ENCODE results near the gene EPPIN. TPM values are rescaled to one million over a fixed set of nuclear protein-coding genes. Genes with fewer than 3 reads are reported as not detected.

The EPPIN gene
- total RNA-seq, 1 donor from 2014 or later: not detected

DNA sequence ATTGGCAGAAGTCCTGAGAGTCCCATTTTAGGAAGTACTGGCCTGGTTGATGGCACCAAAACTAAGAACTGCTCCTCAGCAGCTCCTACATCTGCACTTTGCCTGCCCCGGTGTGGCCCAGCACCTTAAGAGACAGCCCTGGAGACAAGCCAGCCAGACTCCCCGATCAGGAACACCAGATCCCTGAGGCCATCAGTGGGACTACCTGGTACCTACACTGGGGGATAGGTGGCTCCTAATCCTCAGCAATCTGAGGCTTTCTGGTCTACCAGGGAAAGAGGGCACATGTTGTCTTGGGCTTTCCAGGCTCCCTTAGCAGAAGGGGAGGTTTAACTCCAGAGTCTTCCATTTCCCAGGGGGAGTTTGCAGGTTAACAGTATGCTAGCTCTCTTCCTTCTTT is 7.8 kb downstream of the EPPIN start, which contains the start of gene WFDC6:
TSS of gene WFDC6 (minus strand) at position 101 of the 400 bp plus-strand sequence. CDS start at position 26, 75 bp downstream.
- DNase-seq (ENCODE audit: low spot score) (no peak), ATAC-seq (no peak)

DNA sequence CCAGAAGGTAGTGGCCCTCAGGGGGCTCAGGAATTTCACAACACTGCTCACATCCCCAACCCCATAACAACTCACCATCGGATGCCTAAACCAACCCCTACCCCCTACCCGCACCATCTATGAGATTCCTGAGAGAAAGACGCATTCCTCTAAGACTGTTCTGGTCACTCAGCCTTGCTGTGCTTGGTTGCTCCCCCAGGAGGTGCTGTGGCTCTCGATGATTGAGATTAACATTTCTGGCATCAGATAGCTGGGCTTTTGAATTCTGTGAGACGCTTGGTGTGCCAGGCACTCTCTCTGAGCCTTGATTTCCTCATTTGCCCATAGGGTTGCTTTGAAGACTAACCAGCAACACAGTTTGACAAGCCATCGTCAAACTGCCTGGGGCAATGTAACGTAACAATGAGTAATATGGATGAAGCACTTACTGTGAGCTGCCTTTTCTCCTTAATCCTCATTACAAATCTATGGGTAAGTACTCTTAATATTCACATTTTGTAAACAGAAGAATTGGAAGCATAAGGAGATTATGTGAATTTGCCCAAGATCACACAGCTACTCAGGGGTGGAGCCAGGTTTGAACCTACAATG is 8.9 kb downstream of the EPPIN start:
- ATAC-seq: no peak

DNA sequence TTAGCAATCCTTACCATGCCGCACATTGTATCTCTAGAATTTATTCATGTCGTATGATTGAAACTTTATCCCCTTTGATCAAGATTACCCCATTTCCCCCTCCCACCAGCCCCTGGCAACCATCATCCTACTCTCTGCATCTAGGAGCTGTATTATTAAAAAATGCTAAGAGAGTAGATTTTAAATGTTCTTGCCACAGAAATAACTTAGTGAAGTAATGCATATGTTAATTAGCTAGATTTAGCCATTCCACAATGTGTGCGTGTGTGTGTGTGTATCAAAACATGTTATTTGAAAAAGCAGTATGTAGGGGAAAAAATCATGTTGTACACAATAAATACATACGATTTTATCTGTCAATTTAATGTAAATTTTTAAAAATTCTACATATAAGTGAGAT is 19.9 kb downstream of the EPPIN start:
- no peak for ATAC-seq
- no peak for DNase-seq (ENCODE audit: low spot score)

More for the DNA sequence above, 8.9 kb downstream of the EPPIN start:
- no peak for DNase-seq (ENCODE audit: low spot score)

DNA sequence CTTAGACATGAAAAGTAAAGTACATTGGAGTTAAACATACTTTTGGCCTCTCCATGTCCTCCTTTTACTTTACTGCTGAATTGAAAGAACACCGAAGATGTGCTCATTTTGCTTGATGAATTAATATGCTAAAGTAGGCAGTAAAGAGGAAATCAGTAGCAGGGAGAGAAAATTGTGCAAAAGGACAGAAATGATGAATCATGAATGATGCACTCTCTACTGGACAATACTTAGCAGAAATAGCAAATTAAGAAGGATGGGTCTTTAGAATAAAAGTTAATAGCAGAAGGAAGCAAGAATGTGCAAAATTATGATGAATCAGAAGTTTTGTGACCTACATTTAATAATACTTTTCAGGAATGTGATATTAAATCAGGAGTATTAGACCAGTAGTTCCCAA is 23.4 kb downstream of the EPPIN start:
- DNase-seq (ENCODE audit: low spot score): no peak
- ATAC-seq: no peak

DNA sequence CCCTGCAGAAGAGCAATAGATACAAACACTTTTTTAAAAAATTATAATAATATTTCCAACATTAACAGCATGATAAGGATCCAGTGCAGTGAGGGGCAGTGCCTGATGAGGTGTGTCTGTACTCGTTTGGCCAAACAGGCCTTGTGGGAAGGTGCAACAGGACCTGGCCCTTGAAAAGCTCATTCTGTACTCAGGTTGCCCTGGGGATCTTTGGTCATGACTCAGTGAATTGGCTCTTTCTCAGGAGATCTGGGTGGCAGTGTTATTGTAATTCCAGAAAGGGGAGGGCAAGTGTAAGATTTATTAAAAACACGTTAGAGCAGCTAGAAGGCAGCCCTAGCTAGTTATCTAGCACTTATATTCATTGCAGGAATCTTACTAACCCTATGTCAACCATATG is 28.9 kb downstream of the EPPIN start:
- ATAC-seq: no peak
- no peak for DNase-seq (ENCODE audit: low spot score)

DNA sequence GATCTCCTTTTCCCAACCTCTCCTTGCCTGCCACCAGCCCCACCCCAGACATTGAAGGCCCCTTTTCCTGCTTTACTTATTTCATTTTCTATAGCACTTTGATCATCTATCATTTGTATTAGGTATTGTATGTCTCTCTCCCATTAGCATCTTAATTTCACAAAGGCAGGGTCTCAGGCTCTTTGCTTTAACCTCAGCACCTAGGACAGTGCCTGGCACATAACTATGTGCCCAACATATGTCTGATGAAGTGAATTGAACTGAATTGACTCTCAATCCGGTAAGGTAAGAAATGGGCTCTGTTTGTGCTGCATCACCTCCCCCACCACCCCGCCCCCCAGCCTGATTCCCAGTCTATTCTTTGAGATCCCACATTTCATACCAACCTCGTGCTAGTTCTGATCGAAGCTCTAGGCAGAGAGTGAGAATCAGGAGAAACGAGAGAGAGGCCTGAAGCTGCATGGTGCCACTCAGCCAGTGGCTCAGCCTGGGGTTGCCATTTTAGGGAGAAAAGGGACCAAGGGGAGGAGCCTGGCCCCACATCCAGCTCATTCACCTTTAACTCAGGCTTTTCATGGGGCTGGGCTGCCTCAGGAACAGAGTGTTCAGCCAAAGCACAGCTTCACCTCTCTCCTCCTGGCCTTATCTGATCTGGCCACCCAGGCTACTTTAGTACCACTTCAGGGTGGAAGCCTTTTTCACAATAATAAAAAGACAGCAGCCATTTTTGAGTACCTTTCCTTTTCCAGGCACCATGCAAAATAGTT is 31.9 kb downstream of the EPPIN start, which contains the start of gene SPINT3:
TSS of gene SPINT3 (minus strand) at position 476 of the 767 bp plus-strand sequence. CDS start at position 462, 14 bp downstream.
- ATAC-seq (peak; percentile 66), DNase-seq (ENCODE audit: low spot score) (peak; percentile 50)

DNA sequence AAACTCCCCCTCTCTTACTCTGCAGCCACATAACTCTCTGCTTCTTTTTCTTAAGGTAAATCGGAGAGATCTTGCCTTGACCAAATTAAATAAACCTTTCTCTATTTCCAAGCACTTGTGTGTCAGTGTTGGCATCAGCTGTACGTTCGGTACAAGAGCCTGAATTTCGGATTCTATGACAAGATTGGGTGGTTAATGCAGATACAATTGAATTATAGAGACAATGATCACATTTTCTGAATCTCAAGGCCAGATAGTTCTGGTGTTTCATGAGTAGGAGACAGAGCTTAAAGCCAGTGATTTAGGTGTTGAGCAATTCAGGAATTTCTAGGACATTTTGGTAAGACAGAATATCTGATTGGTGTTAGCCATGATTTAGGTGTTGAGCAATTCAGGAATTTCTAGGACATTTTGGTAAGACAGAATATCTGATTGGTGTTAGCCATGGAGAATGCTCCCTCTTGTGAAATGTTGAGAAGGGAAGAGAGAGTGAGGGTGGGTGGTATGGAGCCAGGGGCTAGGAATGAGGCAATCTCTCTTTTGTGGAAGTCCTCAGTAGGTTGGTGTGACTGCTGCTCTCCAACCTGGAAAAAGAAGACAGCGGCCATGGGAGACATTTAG is 36.8 kb downstream of the EPPIN start:
- no peak for DNase-seq (ENCODE audit: low spot score)
- ATAC-seq: peak; percentile 26

DNA sequence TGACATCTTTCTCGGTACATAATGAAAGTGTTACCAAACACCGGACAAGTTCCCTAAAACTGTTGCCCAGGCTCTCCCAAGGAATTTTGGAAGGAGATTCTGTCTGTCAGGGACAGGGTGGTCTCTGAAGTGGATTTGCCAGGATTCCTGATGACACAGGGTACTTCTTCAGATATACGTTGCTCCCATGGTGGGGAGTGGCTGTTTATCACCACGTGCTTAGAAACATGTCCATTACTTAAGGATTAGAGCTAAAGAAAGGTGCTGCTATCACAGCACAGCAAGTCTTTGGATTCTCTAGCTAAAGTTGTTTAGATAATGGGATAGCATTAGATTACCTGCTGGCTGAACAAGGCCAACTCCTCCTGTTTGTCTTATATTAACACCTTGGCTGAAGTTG is 38.1 kb downstream of the EPPIN start:
- ATAC-seq: no peak
- no peak for DNase-seq (ENCODE audit: low spot score)

DNA sequence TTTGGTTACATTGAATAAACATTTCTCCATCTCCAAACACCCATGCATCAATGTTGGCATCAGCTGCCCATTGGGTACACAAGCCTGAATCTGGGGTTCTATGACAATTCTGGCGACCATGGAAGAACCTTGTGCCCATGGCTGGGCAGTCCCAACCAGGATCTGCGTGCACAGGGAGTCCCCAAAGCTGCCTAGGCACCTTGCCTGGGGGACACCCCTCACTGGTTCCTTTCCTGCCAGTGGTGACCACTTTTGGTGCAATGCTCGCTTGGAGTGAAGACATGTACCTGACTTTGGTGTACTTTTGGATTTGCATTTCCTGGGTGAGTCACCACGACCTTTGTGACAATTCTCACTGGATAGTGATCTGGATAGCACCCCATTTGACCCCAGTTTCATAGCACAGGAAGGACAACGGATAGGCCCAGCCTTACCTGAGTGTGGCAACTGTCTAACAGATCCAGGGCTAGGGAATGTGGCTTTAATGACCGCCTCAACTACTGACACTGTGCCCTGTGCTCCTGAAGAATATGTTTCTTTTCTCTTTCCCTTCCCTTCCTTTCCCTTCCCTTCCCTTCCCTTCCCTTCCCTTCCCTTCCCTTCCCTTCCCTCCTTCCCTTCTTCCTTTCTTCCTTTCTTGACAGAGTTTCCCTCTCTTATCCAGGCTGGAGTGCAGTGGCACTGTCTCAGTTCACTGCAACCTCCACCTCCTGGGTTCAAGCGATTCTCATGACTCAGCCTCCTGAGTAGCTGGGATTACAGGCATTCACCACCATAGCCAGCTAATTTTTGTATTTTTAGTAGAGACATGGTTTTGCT is 38.9 kb downstream of the EPPIN start:
- ATAC-seq (no peak), DNase-seq (ENCODE audit: low spot score) (no peak)

DNA sequence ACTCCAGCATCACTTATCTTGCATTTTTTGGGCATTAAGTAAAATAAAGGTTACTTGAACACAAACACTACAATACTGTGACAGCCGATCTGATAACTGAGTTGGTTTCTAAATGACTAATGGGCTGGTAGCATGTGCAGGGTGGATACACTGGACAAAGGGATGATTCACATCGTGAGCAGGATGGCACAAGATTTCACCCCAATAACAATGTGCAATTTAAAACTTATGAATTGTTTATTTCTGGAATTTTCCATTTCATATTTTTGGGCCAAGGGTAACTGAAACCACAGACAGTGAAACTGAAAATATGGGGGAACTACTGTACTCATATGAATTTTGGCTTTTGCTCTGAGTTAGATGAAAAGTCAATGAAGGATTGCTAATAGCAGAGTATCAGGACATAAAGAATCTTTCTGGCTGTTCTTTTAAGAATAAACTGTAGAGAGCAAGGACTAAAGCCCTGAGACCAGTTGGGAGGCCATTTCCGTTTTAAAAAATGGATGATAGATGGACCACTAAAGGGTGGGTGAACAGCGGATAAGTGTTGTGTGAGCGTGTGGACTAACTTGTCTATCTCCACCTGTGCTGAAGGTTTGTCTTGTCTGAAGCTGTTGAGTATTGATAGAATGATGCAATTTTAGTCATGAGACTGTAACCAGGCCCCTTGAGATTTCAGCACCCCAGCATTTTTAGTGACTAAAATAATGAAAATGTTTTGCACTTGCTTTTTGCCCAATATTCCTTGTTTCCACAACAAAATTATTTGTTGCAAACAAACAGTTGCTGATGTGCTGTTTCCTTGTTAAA is 40.0 kb downstream of the EPPIN start:
- ATAC-seq (no peak), DNase-seq (ENCODE audit: low spot score) (no peak)

DNA sequence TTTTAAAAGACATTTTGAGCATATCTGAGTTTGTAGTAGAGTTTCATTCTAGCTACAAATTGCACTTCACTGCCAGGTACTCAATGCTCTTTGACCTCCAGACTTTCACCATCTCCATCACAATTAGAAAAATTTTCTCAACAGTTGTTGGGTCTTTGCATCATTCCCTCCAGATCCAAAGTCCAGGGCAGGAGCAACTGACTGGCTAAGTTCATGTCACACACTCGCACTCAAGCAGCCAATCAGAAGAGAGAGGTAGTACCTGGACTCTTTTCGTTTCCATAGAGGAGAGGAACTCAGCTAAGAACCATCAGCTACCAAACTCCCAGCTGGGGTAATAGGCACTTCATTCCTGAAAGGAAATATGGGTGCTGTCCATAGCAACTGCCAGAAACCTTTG is 40.8 kb downstream of the EPPIN start:
- peak; percentile 58 for ATAC-seq
- DNase-seq (ENCODE audit: low spot score): peak; percentile 48

DNA sequence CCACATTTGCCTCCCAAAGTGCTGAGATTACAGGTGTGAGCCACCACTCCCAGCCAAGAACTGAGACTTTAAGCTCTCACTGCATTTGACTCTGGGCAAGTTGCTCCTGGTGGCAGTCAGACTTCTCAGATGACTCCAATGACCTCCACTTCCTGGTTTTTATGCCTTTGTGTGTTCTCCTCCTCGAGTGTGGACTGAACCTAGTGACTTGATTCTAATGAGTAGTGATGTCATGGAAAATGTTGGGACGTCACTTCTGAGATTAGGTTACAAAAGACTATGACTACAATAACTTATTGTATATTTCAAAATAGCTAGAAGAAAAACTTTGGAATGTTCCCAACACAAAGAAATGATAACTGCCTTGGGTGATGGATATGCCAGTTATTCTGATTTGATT is 43.8 kb downstream of the EPPIN start:
- ATAC-seq (no peak), DNase-seq (ENCODE audit: low spot score) (no peak)

DNA sequence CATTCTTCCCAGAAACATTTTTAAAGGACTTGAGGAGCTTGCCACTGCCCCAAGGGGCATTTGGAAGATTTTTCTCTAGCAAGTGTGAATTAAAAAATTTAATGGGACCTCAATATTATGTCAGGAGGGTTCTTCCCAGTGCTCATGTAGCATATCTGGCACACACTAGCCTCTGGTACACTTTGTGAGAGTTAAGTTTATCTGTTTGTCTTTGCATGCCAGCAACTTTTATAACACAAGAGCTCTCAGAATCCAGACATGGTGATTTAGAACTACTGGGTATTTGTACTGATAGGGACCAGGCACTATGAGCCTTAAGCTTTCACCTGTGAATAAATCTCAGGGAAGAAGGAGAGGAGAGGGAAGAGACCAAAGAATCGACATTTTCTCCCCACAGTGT is 44.6 kb downstream of the EPPIN start:
- DNase-seq (ENCODE audit: low spot score) (no peak), ATAC-seq (no peak)

DNA sequence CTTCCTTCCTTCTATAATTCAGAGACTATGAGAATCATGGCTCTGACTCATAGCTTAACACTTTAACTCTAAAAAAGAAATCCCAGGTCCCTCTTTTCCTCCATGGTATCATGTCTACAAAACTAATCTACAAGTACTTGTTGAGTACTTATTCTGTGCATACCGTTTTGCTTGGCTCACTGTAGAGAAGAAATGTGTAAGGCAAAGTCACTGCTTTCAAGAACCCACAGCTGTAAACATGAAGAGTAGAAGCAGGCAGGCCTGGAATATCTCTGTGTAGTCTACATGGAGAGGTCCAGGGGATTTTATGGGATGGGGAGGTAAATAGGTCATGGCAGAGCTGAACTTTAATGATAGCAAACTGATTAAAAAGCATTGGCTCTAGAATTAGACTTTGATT is 45.6 kb downstream of the EPPIN start:
- DNase-seq (ENCODE audit: low spot score) (no peak), ATAC-seq (no peak)

DNA sequence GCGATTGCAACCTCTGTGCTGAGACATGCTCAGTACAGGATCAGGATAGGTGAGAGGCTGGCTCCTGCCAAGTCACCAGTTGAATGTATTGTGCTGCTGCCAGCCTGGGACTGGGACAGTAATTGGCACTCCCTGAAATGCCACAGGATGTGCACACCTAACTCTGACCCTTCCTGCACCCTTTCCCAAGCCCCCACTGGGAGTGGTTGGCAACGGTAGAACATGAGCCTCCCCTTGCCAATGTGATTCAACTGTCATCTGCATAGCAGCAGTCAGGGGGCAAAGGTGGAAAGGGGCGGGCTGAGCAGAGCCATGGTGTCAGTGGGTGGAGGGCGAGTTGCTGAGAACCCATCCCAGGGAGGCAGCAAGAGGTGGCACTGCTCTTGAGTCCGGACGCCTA is 47.2 kb downstream of the EPPIN start:
- DNase-seq (ENCODE audit: low spot score): peak; percentile 82
- ATAC-seq: peak; percentile 88

DNA sequence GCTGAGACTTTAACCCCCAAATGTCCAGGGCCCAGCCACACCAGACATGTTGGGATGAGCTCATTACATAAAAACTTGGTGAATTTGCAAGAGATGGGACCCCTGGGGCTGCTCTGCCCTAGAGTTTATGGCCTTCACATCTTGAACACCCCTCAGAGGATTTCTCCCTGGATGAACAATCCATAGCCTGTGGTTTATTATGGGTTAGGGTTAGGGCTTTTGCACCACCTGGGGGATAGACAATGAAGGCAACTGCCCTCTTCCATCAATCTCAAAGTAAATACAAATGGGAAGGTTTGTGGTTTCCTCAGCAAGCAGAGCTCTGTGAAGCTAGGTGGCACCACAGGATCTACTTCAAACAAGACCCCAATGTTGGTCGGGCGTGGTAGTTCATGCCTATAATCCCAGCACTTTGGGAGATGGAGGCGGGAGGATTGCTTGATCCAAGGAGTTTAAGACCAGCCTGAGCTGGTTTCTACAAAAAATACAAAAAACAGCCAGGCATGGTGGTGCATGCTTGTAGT is 49.2 kb downstream of the EPPIN start:
- no peak for ATAC-seq
- no peak for DNase-seq (ENCODE audit: low spot score)

DNA sequence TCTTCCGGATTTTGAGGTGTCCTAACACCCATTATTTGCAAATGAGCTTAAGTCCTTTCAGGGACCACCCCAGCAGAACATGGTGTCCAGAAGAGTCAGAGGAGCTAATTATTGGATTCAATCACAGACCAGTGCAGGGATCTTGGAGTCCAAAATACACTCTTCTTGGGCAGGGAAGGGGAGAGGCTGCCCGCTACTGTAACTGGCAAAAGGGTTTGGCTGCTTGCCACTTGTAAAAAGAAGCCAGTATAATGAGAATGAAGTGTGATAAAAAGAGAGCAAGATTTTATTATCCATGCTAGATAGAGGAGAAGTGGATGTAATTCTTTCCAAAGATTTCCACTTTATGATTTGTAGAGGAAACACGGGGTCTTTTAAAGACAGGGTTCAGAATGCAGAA is 51.0 kb downstream of the EPPIN start:
- DNase-seq (ENCODE audit: low spot score) (no peak), ATAC-seq (no peak)

DNA sequence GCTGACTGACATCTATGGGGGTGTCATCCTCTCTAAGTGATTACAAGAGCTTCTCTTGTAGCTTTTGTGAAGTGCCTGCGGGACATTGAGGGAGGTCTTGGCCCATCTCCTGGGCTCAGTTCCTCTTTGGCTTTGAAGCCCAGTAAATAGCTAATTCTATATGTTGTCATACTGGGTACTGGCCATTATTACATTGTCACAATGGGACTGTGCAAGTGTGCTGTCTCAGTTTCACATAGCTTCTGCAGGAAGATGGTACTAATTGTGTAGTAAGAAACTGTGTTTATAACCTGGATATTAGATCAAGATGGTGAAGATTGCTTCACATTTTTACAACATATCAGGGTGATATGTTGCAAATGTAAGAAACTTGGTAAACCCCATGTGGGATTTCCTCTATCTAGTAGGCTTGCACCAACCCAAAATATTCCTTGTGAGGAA is 51.7 kb downstream of the EPPIN start:
- DNase-seq (ENCODE audit: low spot score): no peak
- ATAC-seq: no peak
